SU-DHL-6 (cell line): ENCODE data around the gene DHX9.

Experiments used
- H2AFZ ChIP-seq: fragments of 200-600 bp; sonication (generic); 2 replicates; pipeline ENCODE4 v1.6.1; 2014; ENCODE audit warnings: low read depth, mild to moderate bottlenecking, moderate library complexity, mixed read lengths, antibody characterized with exemption, low read length; ENCODE audit not compliant: severe bottlenecking
- H3F3A ChIP-seq: fragments of 200-600 bp; shearing (Covaris generic); 2 replicates; pipeline ENCODE4 v1.6.0; 2016; ENCODE audit warnings: antibody characterized with exemption, mild to moderate bottlenecking; ENCODE audit not compliant: insufficient read depth
- H3K27ac ChIP-seq: fragments of 200-600 bp; sonication (generic); 2 replicates; pipeline ENCODE4 v1.5.1; 2016; ENCODE audit warnings: low read depth, mild to moderate bottlenecking, low read length, moderate library complexity, mixed read lengths
- H3K27me3 ChIP-seq: fragments of 200-600 bp; sonication (generic), shearing (Covaris generic); 2 replicates; pipeline ENCODE4 v1.6.0; 2014; ENCODE audit warnings: mild to moderate bottlenecking, low read length
- H3K36me3 ChIP-seq: fragments of 200-600 bp; sonication (generic); 2 replicates; pipeline ENCODE4 v1.6.1; 2014; ENCODE audit warnings: mild to moderate bottlenecking, low read length, mixed read lengths
- H3K4me2 ChIP-seq: fragments of 300-600, 200-600 bp; shearing (Covaris generic), sonication (generic); 2 replicates; pipeline ENCODE4 v1.6.0; 2014; ENCODE audit warnings: low read length, low read depth, mild to moderate bottlenecking; ENCODE audit not compliant: poor library complexity, severe bottlenecking
- H3K4me3 ChIP-seq: fragments of 200-600 bp; sonication (generic); 2 replicates; pipeline ENCODE4 v1.5.1; 2014; ENCODE audit warnings: antibody characterized with exemption, low read length, mild to moderate bottlenecking, mixed read lengths; ENCODE audit not compliant: insufficient read depth, poor library complexity, severe bottlenecking
- H3K79me2 ChIP-seq: fragments of 200-600 bp; sonication (generic); 2 replicates; pipeline ENCODE4 v1.6.1; 2014; ENCODE audit warnings: mild to moderate bottlenecking, low read length, moderate library complexity; ENCODE audit not compliant: insufficient read depth
- H3K9ac ChIP-seq: fragments of 200-600 bp; sonication (generic); 2 replicates; pipeline ENCODE4 v1.7.0; 2014; ENCODE audit warnings: mild to moderate bottlenecking, low read length
- H3K9me2 ChIP-seq: fragments of 200-600 bp; sonication (generic); replicated peaks from 2 replicates; pipeline ENCODE4 v1.6.1; 2014; ENCODE audit warnings: low read length; ENCODE audit not compliant: insufficient read depth
- H3K9me3 ChIP-seq: fragments of 200-600 bp; sonication (generic); 2 replicates; pipeline ENCODE4 v1.6.1; 2014; ENCODE audit warnings: low read length, mixed read lengths; ENCODE audit not compliant: insufficient read depth
- H4K20me1 ChIP-seq: fragments of 200-600 bp; sonication (generic); 2 replicates; pipeline ENCODE4 v1.6.1; 2014; ENCODE audit warnings: low read depth, mild to moderate bottlenecking, antibody characterized with exemption, low read length, moderate library complexity, mixed read lengths
- EZH2phosphoT487 ChIP-seq: fragments of 200-600 bp; sonication (generic), shearing (Covaris generic); conservative IDR thresholded peaks from 2 replicates; pipeline ENCODE4 v1.6.1; 2018; ENCODE audit warnings: mild to moderate bottlenecking, antibody characterized with exemption, low read length, moderate library complexity, mixed read lengths
- TF ChIP-seq, protein P1 (sequence below): fragments of 200-600 bp; sonication (generic); IDR thresholded peaks from one replicate; pipeline ENCODE4 v1.5.1; 2017; ENCODE audit warnings: antibody characterized with exemption, mild to moderate bottlenecking, low read length, moderate library complexity; ENCODE audit not compliant: insufficient read depth, poor library complexity, severe bottlenecking

DHX9 gene

DNA sequence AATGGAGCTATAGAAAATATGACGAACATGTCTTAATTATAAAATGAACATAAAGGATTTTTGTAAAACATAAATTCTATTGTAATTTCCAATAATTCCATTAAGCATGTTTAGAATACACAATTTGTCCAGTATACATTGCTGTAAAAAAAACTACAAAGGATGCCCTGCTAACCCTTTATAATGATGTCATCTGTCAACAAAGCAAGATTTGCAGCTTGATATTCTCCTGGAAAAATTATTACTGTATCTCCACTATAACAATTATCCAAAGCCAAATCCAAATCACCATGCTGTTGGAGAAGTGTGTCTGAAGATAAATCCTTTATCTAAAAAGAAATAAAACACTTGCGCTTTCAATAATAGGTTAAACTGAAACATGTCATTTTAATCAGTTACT is 66.2 kb downstream of the DHX9 start:
- Histone ChIP-seq H3K79me2 (peaks cover 40% of the 10 kb centered on the region), H3K36me3 (peaks cover 7% of the 10 kb centered on the region), H3K9me2 (no peaks in the 10 kb centered on the region), H3K27me3 (no peaks in the 10 kb centered on the region), H3K4me3 (no peak overlapping the region), H3K4me2 (no peak overlapping the region), H2AFZ (no peak overlapping the region), H3K9ac (no peak overlapping the region), H3K27ac (no peak overlapping the region), H3F3A (peaks cover 3% of the 10 kb centered on the region; the same call in 1 of the 2 replicates), H3K9me3 (no peaks in the 10 kb centered on the region), H4K20me1 (no peaks in the 10 kb centered on the region)
- TF ChIP-seq, protein P1, sequence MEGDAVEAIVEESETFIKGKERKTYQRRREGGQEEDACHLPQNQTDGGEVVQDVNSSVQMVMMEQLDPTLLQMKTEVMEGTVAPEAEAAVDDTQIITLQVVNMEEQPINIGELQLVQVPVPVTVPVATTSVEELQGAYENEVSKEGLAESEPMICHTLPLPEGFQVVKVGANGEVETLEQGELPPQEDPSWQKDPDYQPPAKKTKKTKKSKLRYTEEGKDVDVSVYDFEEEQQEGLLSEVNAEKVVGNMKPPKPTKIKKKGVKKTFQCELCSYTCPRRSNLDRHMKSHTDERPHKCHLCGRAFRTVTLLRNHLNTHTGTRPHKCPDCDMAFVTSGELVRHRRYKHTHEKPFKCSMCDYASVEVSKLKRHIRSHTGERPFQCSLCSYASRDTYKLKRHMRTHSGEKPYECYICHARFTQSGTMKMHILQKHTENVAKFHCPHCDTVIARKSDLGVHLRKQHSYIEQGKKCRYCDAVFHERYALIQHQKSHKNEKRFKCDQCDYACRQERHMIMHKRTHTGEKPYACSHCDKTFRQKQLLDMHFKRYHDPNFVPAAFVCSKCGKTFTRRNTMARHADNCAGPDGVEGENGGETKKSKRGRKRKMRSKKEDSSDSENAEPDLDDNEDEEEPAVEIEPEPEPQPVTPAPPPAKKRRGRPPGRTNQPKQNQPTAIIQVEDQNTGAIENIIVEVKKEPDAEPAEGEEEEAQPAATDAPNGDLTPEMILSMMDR: no peak
- TF ChIP-seq EZH2phosphoT487: no peak

DNA sequence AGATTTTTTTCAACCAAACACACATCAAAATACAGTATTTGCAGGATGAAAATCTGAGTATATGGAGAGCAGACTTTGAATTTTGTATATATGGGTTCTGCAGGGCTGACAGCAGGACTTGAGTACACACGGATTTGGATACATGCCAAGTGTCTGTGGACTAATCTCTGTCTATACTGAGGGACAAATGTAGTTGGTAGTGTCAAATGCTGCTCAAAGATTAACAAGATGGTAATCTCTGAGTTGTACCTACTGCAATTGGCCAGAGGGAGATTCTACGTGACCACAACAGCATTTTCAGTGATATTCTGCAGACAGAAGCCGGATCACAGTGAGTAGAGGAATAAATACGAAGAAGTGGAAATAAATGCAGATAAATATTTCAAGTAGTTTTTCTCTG is 70.4 kb downstream of the DHX9 start:
- Histone ChIP-seq H3K9me3 (no peaks in the 10 kb centered on the region), H4K20me1 (no peaks in the 10 kb centered on the region), H3K79me2 (peaks cover 69% of the 10 kb centered on the region), H3F3A (no peaks in the 10 kb centered on the region), H3K27ac (no peak overlapping the region), H2AFZ (no peak overlapping the region), H3K9ac (no peak overlapping the region), H3K4me3 (no peak overlapping the region), H3K9me2 (no peaks in the 10 kb centered on the region), H3K36me3 (peaks cover 7% of the 10 kb centered on the region), H3K27me3 (no peaks in the 10 kb centered on the region), H3K4me2 (no peak overlapping the region)
- TF ChIP-seq, protein P1: no peak
- no peak for TF ChIP-seq EZH2phosphoT487

- H3K36me3 ChIP-seq: peaks cover 7% of the 10 kb centered on the region
- TF ChIP-seq, protein P1: no peak
- TF ChIP-seq EZH2phosphoT487: no peak
- no peaks in the 10 kb centered on the region for H3F3A ChIP-seq
- H3K27me3 ChIP-seq: no peaks in the 10 kb centered on the region
- H3K9me3 ChIP-seq: no peaks in the 10 kb centered on the region
- H3K27ac ChIP-seq: no peak overlapping the region
- no peak overlapping the region for H3K4me3 ChIP-seq
- no peak overlapping the region for H3K4me2 ChIP-seq
- no peaks in the 10 kb centered on the region for H3K9me2 ChIP-seq
- H3K9ac ChIP-seq: no peak overlapping the region
- H4K20me1 ChIP-seq: no peaks in the 10 kb centered on the region
- H2AFZ ChIP-seq: no peak overlapping the region
- peaks cover 69% of the 10 kb centered on the region for H3K79me2 ChIP-seq
These were observed 71.0 kb downstream of the DHX9 start for GRCh38 chr1:182910143-182910542.
